ENCODE measurements around the gene HEXB. TPM values are rescaled to one million over a fixed set of nuclear protein-coding genes. Genes with fewer than 3 reads are reported as not detected.

Gene HEXB
- polyA plus RNA-seq, 1 donor from 2014 or later, result 23.1 TPM

GRCh38 chr5:74686962-74687751, 2.1 kb downstream of the HEXB start:
- Histone ChIP-seq H3K4me3 (ENCODE audit: low read length) (no peak overlapping the region), H3K9me2 (ENCODE audit: insufficient read depth, low read length) (no peaks in the 10 kb centered on the region), H3K79me2 (replicated peaks; ENCODE audit: insufficient read depth, low read length) (no peaks in the 10 kb centered on the region), H3K27ac (ENCODE audit: low read length) (no peak overlapping the region), H3K27me3 (ENCODE audit: insufficient read depth, low read depth, low read length) (no peaks in the 10 kb centered on the region), H3F3A (ENCODE audit: insufficient read depth, low read length, poor library complexity, severe bottlenecking) (no peaks in the 10 kb centered on the region), H3K9me3 (ENCODE audit: low read length) (no peaks in the 10 kb centered on the region), H2AFZ (ENCODE audit: low read depth, low read length) (no peak overlapping the region), H4K20me1 (ENCODE audit: insufficient read depth) (no peaks in the 10 kb centered on the region), H3K36me3 (ENCODE audit: insufficient read depth, low read length) (no peaks in the 10 kb centered on the region), H3K4me2 (ENCODE audit: low read length) (no peak overlapping the region), H3K9ac (ENCODE audit: low read length) (no peak overlapping the region)
- TF ChIP-seq EZH2 (IDR thresholded peaks at IDR 0.05; ENCODE audit: borderline replicate concordance, insufficient read depth, low read length, poor library complexity, severe bottlenecking) (no peak), MXI1 (conservative IDR thresholded peaks at IDR 0.05; ENCODE audit: poor library complexity, severe bottlenecking) (no peak), TAF1 (IDR thresholded peaks at IDR 0.05; ENCODE audit: low read depth) (no peak), SMC3 (conservative IDR thresholded peaks at IDR 0.05; ENCODE audit: poor library complexity) (no peak)
- TF ChIP-seq, protein P1, sequence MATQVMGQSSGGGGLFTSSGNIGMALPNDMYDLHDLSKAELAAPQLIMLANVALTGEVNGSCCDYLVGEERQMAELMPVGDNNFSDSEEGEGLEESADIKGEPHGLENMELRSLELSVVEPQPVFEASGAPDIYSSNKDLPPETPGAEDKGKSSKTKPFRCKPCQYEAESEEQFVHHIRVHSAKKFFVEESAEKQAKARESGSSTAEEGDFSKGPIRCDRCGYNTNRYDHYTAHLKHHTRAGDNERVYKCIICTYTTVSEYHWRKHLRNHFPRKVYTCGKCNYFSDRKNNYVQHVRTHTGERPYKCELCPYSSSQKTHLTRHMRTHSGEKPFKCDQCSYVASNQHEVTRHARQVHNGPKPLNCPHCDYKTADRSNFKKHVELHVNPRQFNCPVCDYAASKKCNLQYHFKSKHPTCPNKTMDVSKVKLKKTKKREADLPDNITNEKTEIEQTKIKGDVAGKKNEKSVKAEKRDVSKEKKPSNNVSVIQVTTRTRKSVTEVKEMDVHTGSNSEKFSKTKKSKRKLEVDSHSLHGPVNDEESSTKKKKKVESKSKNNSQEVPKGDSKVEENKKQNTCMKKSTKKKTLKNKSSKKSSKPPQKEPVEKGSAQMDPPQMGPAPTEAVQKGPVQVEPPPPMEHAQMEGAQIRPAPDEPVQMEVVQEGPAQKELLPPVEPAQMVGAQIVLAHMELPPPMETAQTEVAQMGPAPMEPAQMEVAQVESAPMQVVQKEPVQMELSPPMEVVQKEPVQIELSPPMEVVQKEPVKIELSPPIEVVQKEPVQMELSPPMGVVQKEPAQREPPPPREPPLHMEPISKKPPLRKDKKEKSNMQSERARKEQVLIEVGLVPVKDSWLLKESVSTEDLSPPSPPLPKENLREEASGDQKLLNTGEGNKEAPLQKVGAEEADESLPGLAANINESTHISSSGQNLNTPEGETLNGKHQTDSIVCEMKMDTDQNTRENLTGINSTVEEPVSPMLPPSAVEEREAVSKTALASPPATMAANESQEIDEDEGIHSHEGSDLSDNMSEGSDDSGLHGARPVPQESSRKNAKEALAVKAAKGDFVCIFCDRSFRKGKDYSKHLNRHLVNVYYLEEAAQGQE (IDR thresholded peaks at IDR 0.05; ENCODE audit: borderline replicate concordance), result no peak

DNA sequence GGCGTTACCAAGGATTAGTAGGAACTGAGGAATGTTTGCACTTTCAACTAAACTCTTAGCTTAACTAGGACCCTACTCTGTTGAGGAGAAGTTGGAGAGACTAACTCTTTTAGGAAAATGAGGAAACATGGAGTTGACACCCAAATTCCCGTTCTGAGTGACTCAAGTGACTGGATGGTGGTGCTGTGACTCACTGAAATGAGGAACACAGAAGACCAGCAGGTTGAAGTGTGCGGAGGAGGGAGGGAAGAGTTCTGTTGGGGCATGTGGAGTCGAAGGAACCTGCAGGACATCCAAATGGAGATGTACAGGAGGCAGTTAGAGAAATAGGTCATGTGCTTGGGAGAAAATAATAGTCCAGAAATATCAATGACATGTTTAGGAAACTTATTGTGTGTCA, 8.2 kb downstream of the HEXB start:
- Histone ChIP-seq H3K36me3 (ENCODE audit: insufficient read depth, low read length) (no peaks in the 10 kb centered on the region), H3K27ac (ENCODE audit: low read length) (no peak overlapping the region), H2AFZ (ENCODE audit: low read depth, low read length) (no peak overlapping the region), H3K9me3 (ENCODE audit: low read length) (no peaks in the 10 kb centered on the region), H3K27me3 (ENCODE audit: insufficient read depth, low read depth, low read length) (no peaks in the 10 kb centered on the region), H3K4me2 (ENCODE audit: low read length) (no peak overlapping the region), H4K20me1 (ENCODE audit: insufficient read depth) (no peaks in the 10 kb centered on the region), H3K79me2 (replicated peaks; ENCODE audit: insufficient read depth, low read length) (no peaks in the 10 kb centered on the region), H3F3A (ENCODE audit: insufficient read depth, low read length, poor library complexity, severe bottlenecking) (no peaks in the 10 kb centered on the region), H3K4me3 (ENCODE audit: low read length) (no peak overlapping the region), H3K9me2 (ENCODE audit: insufficient read depth, low read length) (no peaks in the 10 kb centered on the region), H3K9ac (ENCODE audit: low read length) (no peak overlapping the region)
- TF ChIP-seq EZH2 (IDR thresholded peaks at IDR 0.05; ENCODE audit: borderline replicate concordance, insufficient read depth, low read length, poor library complexity, severe bottlenecking) (no peak), TAF1 (IDR thresholded peaks at IDR 0.05; ENCODE audit: low read depth) (no peak), SMC3 (conservative IDR thresholded peaks at IDR 0.05; ENCODE audit: poor library complexity) (no peak), POLR2AphosphoS5 (IDR thresholded peaks at IDR 0.05) (no peak), RAD21 (conservative IDR thresholded peaks at IDR 0.05) (no peak), EP300 (conservative IDR thresholded peaks at IDR 0.05; ENCODE audit: poor library complexity, severe bottlenecking) (no peak), CTCF (IDR thresholded peaks at IDR 0.05; ENCODE audit: poor library complexity, severe bottlenecking) (no peak), MXI1 (conservative IDR thresholded peaks at IDR 0.05; ENCODE audit: poor library complexity, severe bottlenecking) (no peak)
- TF ChIP-seq, protein P1 (IDR thresholded peaks at IDR 0.05; ENCODE audit: borderline replicate concordance), result no peak

Measured in neural cell (in vitro differentiated cells).